Activated CD8-positive, alpha-beta T cell treated with anti-CD3 and anti-CD28 coated beads for 36 hours (primary cell): ENCODE data around the gene RPS5. TPM values are rescaled to one million over a fixed set of nuclear protein-coding genes. Genes with fewer than 3 reads are reported as not detected.
A peak's percentile ranks its signal among the peaks of the same experiment; 100 is the strongest.
"Not testable (repeated sequence)": the region's sequence is repeated elsewhere in the genome, so short reads cannot be mapped to it uniquely, and the experiment has no call there.

Experiments used
- ATAC-seq: fragments of 200-7000 bp; cut with Tn5 transposase; one replicate; pipeline ENCODE4 v1.10.0; 2021; ENCODE audit warnings: mild to moderate bottlenecking, moderate library complexity
- CTCF ChIA-PET: fragments of 350-600 bp; sonication (Branson Sonifier 250); formaldehyde crosslinking; loops from one replicate; lab custom pipeline; 2021; ENCODE audit warnings: antibody characterized with exemption; lab: Charles Lee
- POLR2A ChIA-PET: fragments of 350-600 bp; sonication (Branson Sonifier 250); formaldehyde crosslinking; loops from one replicate; lab custom pipeline; 2021; ENCODE audit warnings: antibody characterized with exemption; lab: Charles Lee
- DNase-seq: peaks from one replicate; pipeline ENCODE4 v3.0.0-alpha.2; 2020
- H3K27ac Mint-ChIP-seq: one replicate; pipeline ENCODE4 v1.8.0; 2021; ENCODE audit warnings: mild to moderate bottlenecking, mixed read lengths
- H3K27me3 Mint-ChIP-seq: one replicate; pipeline ENCODE4 v1.8.0; 2021; ENCODE audit warnings: mixed read lengths
- H3K36me3 Mint-ChIP-seq: one replicate; pipeline ENCODE4 v1.8.0; 2021; ENCODE audit warnings: low read depth, mixed read lengths
- H3K4me1 Mint-ChIP-seq: one replicate; pipeline ENCODE4 v1.8.0; 2021; ENCODE audit warnings: low read depth, mixed read lengths
- H3K4me3 Mint-ChIP-seq: one replicate; pipeline ENCODE4 v1.8.0; 2021; ENCODE audit warnings: mild to moderate bottlenecking, moderate library complexity, mixed read lengths
- H3K9me3 Mint-ChIP-seq: one replicate; pipeline ENCODE4 v1.8.0; 2021; ENCODE audit warnings: mixed read lengths
- intact Hi-C: fragments of 100-400 bp; cut with micrococcal nuclease; formaldehyde crosslinking; loops from one replicate; pipeline ENCODE4 v1.10.0; 2022
- total RNA-seq, 2 experiments: library from RNA; stranded (reverse); gene quantifications; one replicate each; pipeline ENCODE4 v1.2.3, GENCODE V29; 2021
- TF ChIP-seq, protein P1 (sequence below): fragments of 200-600 bp; IDR thresholded peaks from one replicate; pipeline ENCODE4 v1.8.0; 2022; ENCODE audit warnings: antibody characterized with exemption, mild to moderate bottlenecking

Gene RPS5
- total RNA-seq, 2 experiments from 2014 or later = 1,906 to 1,936 TPM

DNA sequence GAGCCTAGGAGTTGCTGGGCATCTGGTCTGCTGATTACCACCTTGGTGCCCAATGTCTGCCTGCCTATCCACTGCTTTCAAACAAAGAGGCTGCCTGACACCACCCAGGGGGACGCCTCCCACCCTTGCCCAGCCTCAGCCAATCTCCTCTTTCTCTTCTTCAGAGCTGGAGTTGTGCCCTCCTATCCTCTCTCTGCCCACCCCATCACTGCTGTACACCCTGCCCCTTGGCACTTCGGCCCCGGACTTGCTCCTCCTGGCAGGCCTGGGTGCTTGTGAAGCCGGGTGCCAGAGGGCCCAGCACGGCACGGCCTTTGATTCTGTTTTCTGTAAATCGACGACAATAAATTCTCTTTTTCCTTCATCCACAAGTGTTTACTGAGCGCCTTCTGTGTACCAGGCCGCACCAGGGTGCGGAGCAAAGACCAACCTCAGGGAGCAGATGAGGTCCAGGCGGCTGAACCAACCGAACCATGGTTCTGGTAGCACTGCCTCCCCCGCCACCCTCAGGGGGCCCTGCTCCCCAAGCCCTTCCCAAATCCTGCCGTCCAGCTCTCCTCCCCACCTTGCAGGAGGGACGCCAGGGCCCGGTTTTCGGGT is 13.3 kb downstream of the RPS5 start:
- Mint-ChIP-seq H3K4me3 (peak overlapping the region; percentile 87), H3K27ac (no peak overlapping the region)

DNA sequence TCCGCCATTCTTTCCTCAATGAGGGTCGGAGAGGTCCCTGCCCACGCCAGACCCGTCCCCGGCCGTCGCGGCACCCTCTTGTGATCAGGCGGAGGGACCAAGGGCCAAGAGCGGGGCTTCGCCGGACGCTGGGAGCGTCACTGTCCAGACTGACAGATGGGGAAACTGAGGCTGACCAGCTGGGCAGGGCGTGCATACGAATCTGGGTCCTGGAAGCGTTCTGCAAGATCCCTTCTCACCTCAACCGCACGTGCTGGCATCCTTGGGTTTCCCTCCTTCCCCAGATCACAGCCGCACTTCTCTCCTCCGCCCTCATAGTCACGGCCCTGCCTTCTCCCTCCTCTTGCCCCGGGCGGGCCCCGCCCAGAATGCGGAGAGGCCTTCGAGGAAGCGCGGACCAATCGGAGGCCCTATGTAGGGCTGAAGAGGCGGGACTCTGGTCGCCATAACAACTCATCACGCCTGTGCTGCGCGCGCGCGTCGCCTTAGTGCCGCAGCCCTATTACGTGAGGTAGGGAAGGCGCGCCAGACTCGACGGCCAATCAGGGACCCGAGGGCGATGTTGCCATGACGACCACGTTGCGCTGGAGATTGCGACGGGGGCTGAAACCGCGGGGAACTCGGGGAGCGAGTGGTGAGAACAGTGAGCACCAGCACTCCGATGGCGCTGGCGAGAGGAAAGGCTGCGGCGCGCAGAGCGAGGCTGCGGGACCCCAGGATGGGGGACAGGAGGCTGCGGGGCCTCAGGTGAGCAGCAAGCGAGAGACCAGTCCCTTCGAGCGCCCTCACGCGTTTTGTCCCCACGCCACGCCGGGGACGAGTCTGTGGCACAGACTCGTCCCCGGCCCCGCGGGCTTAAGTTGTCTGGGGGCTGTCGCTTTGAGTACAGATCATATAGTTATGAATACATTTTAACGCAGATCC is 14.1 kb downstream of the RPS5 start:
- DNase-seq = peak; percentile 100
- Mint-ChIP-seq H3K27me3 (no peaks in the 10 kb centered on the region), H3K9me3 (no peaks in the 10 kb centered on the region), H3K4me3 (peak overlapping the region; percentile 87), H3K36me3 (no peaks in the 10 kb centered on the region), H3K4me1 (peaks cover 18% of the 10 kb centered on the region), H3K27ac (peak overlapping the region; percentile 86)
- peak; percentile 99 for ATAC-seq
- CTCF ChIA-PET = no interaction called here
- TF ChIP-seq, protein P1, sequence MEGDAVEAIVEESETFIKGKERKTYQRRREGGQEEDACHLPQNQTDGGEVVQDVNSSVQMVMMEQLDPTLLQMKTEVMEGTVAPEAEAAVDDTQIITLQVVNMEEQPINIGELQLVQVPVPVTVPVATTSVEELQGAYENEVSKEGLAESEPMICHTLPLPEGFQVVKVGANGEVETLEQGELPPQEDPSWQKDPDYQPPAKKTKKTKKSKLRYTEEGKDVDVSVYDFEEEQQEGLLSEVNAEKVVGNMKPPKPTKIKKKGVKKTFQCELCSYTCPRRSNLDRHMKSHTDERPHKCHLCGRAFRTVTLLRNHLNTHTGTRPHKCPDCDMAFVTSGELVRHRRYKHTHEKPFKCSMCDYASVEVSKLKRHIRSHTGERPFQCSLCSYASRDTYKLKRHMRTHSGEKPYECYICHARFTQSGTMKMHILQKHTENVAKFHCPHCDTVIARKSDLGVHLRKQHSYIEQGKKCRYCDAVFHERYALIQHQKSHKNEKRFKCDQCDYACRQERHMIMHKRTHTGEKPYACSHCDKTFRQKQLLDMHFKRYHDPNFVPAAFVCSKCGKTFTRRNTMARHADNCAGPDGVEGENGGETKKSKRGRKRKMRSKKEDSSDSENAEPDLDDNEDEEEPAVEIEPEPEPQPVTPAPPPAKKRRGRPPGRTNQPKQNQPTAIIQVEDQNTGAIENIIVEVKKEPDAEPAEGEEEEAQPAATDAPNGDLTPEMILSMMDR = no peak
- POLR2A ChIA-PET = interaction anchor here (7.2 kb wide), 1 partner anchor 14 kb away, joined by 45 read pairs; the partner anchor contains the start of gene RPS5
- intact Hi-C loops = no loop called here

More for the DNA sequence above, 13.3 kb downstream of the RPS5 start:
- no peak for DNase-seq
- TF ChIP-seq, protein P1 = no peak
- ChIA-PET POLR2A (interaction anchor here (7.2 kb wide), 1 partner anchor 13 kb away, joined by 45 read pairs; the partner anchor contains the start of gene RPS5), CTCF (no interaction called here)
- peaks cover 18% of the 10 kb centered on the region for H3K4me1 Mint-ChIP-seq
- no peaks in the 10 kb centered on the region for H3K9me3 Mint-ChIP-seq
- peaks cover 5% of the 10 kb centered on the region for H3K36me3 Mint-ChIP-seq
- no peaks in the 10 kb centered on the region for H3K27me3 Mint-ChIP-seq
- intact Hi-C loops = no loop called here
- no peak for ATAC-seq

DNA sequence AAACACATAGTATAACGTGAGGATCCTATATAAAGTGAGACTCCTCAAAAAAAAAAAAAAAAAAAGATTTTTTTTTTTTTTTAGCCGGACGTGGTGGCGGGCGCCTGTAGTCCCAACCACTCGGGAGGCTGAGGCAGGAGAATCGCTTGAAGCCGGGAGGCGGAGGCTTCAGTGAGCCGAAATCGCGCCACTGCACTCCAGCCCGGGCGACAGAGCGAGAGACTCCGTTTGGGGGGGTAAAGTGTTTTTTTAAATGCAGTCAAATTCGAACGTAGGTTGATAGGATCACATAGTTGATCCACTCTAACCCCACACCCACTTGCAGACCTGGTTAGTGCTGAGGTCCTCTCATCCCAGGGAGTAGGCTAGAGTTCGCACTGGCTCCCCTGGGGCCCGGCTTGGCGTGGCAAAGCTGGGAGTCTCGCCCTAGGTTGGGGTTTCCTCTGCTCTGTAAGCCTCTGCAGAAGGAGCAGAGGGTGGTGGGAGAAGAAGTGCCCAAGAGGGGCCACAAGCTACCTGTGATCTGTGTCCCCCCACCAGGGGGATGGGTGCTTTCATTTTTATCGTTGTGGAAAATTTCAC is 14.9 kb downstream of the RPS5 start:
- no peaks in the 10 kb centered on the region for H3K9me3 Mint-ChIP-seq
- H3K4me1 Mint-ChIP-seq = peaks cover 22% of the 10 kb centered on the region
- H3K27me3 Mint-ChIP-seq = no peaks in the 10 kb centered on the region
- ATAC-seq (no peak), DNase-seq (no peak)
- peak overlapping the region; percentile 87 for H3K4me3 Mint-ChIP-seq
- ChIA-PET CTCF (no interaction called here), POLR2A (interaction anchor here (0.9 to 1.0 kb wide), 2 partner anchors 10 to 15 kb away, joined by 3 to 5 read pairs; partner anchors contain the start of gene RPS5)
- intact Hi-C loops = no loop called here
- no peak overlapping the region for H3K27ac Mint-ChIP-seq
- peaks cover 3% of the 10 kb centered on the region for H3K36me3 Mint-ChIP-seq
- TF ChIP-seq, protein P1 = no peak

DNA sequence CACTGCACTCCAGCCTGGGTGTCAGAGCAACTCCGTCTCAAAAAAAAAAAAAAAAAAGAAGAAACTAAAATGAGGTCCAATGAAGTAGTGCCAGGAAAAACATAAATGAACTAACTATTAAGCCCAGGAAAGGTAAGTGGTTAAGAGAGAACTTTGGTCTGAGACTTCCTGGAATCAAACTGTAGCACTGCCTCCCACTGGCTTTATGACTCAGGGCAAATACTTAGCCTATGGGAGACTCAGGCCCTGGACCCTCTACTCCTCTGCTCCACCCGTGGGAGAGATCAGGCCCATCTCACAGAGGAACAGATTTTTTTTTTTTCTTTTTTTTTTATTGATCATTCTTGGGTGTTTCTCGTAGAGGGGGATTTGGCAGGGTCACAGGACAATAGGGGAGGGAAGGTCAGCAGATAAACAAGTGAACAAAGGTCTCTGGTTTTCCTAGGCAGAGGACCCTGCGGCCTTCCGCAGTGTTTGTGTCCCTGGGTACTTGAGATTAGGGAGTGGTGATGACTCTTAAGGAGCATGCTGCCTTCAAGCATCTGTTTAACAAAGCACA is 16.9 kb downstream of the RPS5 start:
- CTCF ChIA-PET = interaction anchor here (1.2 kb wide), 1 partner anchor 115 kb away, joined by 3 read pairs; the partner anchor contains the start of gene ZBTB45
- H3K4me3 Mint-ChIP-seq, intact Hi-C loops, H3K36me3 Mint-ChIP-seq, DNase-seq, H3K27me3 Mint-ChIP-seq, H3K9me3 Mint-ChIP-seq, H3K27ac Mint-ChIP-seq, ATAC-seq: not testable (repeated sequence)
- H3K4me1 Mint-ChIP-seq = peaks cover 31% of the 10 kb centered on the region
- POLR2A ChIA-PET = interaction anchor here (1.0 to 1.2 kb wide), 2 partner anchors 13 to 30 kb away, joined by 3 read pairs; no protein-coding TSS in a partner anchor
